HG03558 (cell line): ENCODE results near the gene NCCRP1.

ENCODE experiments used
- ATAC-seq: cut with Tn5 transposase; IDR thresholded peaks from one replicate; pipeline ENCODE4 v1.9.1; 2021; ENCODE audit warnings: moderate number of reproducible peaks; ENCODE audit not compliant: unreplicated experiment; ENCODE audit errors: extremely low read depth

The NCCRP1 gene

GRCh38 chr19:39196860-39197562 is at the start of gene NCCRP1:
NCCRP1 (plus strand) TSS chr19:39196964; CDS start chr19:39196983, 19 bp downstream.
- ATAC-seq: no peak

GRCh38 chr19:39147480-39147879 is 49.3 kb upstream of the NCCRP1 start:
- no peak for ATAC-seq

GRCh38 chr19:39148939-39149529 is 47.7 kb upstream of the NCCRP1 start:
- ATAC-seq: no peak

GRCh38 chr19:39150235-39150634 is 46.5 kb upstream of the NCCRP1 start:
- no peak for ATAC-seq

- ATAC-seq: no peak
Measured at GRCh38 chr19:39150807-39151600, 45.8 kb upstream of the NCCRP1 start.

GRCh38 chr19:39152066-39152465 is 44.7 kb upstream of the NCCRP1 start:
- no peak for ATAC-seq

GRCh38 chr19:39154100-39154628 is 42.6 kb upstream of the NCCRP1 start:
- no peak for ATAC-seq

- no peak for ATAC-seq
Measured at GRCh38 chr19:39154629-39155100, 42.1 kb upstream of the NCCRP1 start.

GRCh38 chr19:39155114-39155700 is 41.6 kb upstream of the NCCRP1 start:
- ATAC-seq: no peak

GRCh38 chr19:39155741-39156140 is 41.0 kb upstream of the NCCRP1 start:
- ATAC-seq: no peak

- no peak for ATAC-seq
Measured at GRCh38 chr19:39156326-39157230, 40.2 kb upstream of the NCCRP1 start.

- ATAC-seq: no peak
Measured at GRCh38 chr19:39157275-39157996, 39.3 kb upstream of the NCCRP1 start.

GRCh38 chr19:39157997-39158389 is 38.8 kb upstream of the NCCRP1 start:
- ATAC-seq: no peak

GRCh38 chr19:39158646-39159260 is 38.0 kb upstream of the NCCRP1 start:
- no peak for ATAC-seq

GRCh38 chr19:39160523-39160861 is 36.3 kb upstream of the NCCRP1 start:
- ATAC-seq: no peak

- ATAC-seq: no peak
Measured at GRCh38 chr19:39160889-39161672, 35.7 kb upstream of the NCCRP1 start.

- no peak for ATAC-seq
Measured at GRCh38 chr19:39162441-39163043, 34.2 kb upstream of the NCCRP1 start.
